WTC11 (cell line): ENCODE measurements around the gene AQP3.

Experiments used
- CTCF ChIP-seq: fragments of 200-600 bp; IDR thresholded peaks from 2 replicates; pipeline ENCODE4 v1.8.0; 2022; ENCODE audit warnings: antibody characterized with exemption
- NR2C2 ChIP-seq: sonication (generic); formaldehyde crosslinking; IDR thresholded peaks from 2 replicates; pipeline ENCODE4 v1.8.0; 2022; ENCODE audit warnings: mild to moderate bottlenecking, missing genetic modification reagents
- ZNF416 ChIP-seq: fragments of 250-450 bp; sonication (Bioruptor Pico); IDR thresholded peaks from 2 replicates; pipeline ENCODE4 v1.9.0; 2021; ENCODE audit warnings: mild to moderate bottlenecking, inconsistent platforms
- ZNF512 ChIP-seq: sonication (generic); formaldehyde crosslinking; IDR thresholded peaks from 2 replicates; pipeline ENCODE4 v1.8.1; 2022; ENCODE audit warnings: missing genetic modification reagents, borderline replicate concordance

- no peak for TF ChIP-seq CTCF
- TF ChIP-seq NR2C2 = no peak
- no peak for TF ChIP-seq ZNF512 (CRISPR knock-in tag)
- no peak for TF ChIP-seq ZNF416 (CRISPR knock-in tag)
These were observed 16.7 kb upstream of the AQP3 start for GRCh38 chr9:33464045-33464636.
